Cerebellar cortex (tissue), 1 donor: ENCODE measurements around the gene SCN1B.

ENCODE experiments used
- DNase-seq: peaks from one replicate; pipeline ENCODE4 v3.0.0-alpha.2; 2015; ENCODE audit warnings: low spot score

Gene SCN1B

GRCh38 chr19:35053667-35054293, 23.5 kb downstream of the SCN1B start:
- no peak for DNase-seq

GRCh38 chr19:35054626-35055025, 24.4 kb downstream of the SCN1B start:
- no peak for DNase-seq

GRCh38 chr19:35055715-35056179, 25.5 kb downstream of the SCN1B start:
- DNase-seq: peak; percentile 55

- peak; percentile 90 for DNase-seq
Observed at GRCh38 chr19:35056513-35057063, 26.3 kb downstream of the SCN1B start.

GRCh38 chr19:35058370-35058769, 28.1 kb downstream of the SCN1B start:
- no peak for DNase-seq

GRCh38 chr19:35059006-35059798, 28.9 kb downstream of the SCN1B start:
- no peak for DNase-seq

GRCh38 chr19:35059799-35060091, 29.5 kb downstream of the SCN1B start:
- no peak for DNase-seq

- DNase-seq: no peak
Observed at GRCh38 chr19:35060160-35060855, 30.0 kb downstream of the SCN1B start.

- DNase-seq: no peak
Observed at GRCh38 chr19:35061583-35062373, 31.5 kb downstream of the SCN1B start.

GRCh38 chr19:35062942-35063341, 32.7 kb downstream of the SCN1B start:
- no peak for DNase-seq

GRCh38 chr19:35063940-35064818, 33.9 kb downstream of the SCN1B start:
- no peak for DNase-seq

GRCh38 chr19:35065574-35065973, 35.3 kb downstream of the SCN1B start:
- no peak for DNase-seq

GRCh38 chr19:35066121-35066520, 35.9 kb downstream of the SCN1B start:
- no peak for DNase-seq

GRCh38 chr19:35066691-35067563, 36.7 kb downstream of the SCN1B start:
- DNase-seq: peak; percentile 91

- no peak for DNase-seq
Observed at GRCh38 chr19:35068941-35069634, 38.8 kb downstream of the SCN1B start.

- no peak for DNase-seq
Observed at GRCh38 chr19:35069696-35070095, 39.4 kb downstream of the SCN1B start.

- no peak for DNase-seq
Observed at GRCh38 chr19:35070471-35070870, 40.2 kb downstream of the SCN1B start.

GRCh38 chr19:35073516-35073915, 43.2 kb downstream of the SCN1B start:
- no peak for DNase-seq

GRCh38 chr19:35073941-35074340, 43.7 kb downstream of the SCN1B start:
- no peak for DNase-seq
